ENCODE measurements around the gene GUCY1B1.

Gene GUCY1B1

DNA sequence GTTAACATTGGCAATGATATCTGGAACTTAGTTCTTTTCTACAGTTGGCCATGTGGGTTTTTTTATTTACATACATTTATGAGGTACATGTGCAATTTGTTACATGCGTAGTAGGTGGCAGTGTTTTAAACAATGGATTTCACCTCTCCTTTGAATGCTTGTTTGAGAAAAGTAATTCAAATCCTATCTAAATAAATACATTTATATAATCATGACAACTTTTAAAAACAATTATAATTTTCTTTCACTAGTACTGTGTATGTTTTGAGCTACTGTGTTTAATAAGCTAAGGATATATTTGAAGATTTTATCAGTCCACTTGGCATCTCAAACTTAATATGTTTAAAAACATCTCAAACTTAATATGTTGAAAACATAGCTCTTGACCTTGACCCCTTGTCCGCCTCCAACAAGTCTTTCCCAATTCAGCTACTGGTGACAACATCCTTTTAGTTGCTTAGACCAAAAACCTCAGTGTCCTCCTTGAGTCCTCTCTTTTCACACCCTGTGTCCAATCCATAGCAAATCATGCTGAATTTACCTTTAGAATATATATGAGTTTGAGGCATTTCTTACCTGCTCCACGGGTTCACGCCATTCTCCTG is 14.5 kb downstream of the GUCY1B1 start:
- H3K27ac ChIP-seq = peak overlapping the region; percentile 54
- H3K36me3 ChIP-seq (ENCODE audit: control insufficient read depth, insufficient read depth, low read length) = no peaks in the 10 kb centered on the region
- no peaks in the 10 kb centered on the region for H3K27me3 ChIP-seq (ENCODE audit: control insufficient read depth, insufficient read depth, low read length)
- H3K9ac ChIP-seq = no peak overlapping the region
- TF ChIP-seq, protein P1, sequence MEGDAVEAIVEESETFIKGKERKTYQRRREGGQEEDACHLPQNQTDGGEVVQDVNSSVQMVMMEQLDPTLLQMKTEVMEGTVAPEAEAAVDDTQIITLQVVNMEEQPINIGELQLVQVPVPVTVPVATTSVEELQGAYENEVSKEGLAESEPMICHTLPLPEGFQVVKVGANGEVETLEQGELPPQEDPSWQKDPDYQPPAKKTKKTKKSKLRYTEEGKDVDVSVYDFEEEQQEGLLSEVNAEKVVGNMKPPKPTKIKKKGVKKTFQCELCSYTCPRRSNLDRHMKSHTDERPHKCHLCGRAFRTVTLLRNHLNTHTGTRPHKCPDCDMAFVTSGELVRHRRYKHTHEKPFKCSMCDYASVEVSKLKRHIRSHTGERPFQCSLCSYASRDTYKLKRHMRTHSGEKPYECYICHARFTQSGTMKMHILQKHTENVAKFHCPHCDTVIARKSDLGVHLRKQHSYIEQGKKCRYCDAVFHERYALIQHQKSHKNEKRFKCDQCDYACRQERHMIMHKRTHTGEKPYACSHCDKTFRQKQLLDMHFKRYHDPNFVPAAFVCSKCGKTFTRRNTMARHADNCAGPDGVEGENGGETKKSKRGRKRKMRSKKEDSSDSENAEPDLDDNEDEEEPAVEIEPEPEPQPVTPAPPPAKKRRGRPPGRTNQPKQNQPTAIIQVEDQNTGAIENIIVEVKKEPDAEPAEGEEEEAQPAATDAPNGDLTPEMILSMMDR (IDR thresholded peaks at IDR 0.05) = no peak
- H3K79me2 ChIP-seq = no peaks in the 10 kb centered on the region
- no peak overlapping the region for H2AFZ ChIP-seq
- peaks cover 5% of the 10 kb centered on the region for H3K4me1 ChIP-seq
- H3K4me3 ChIP-seq (ENCODE audit: low read depth, low read length) = no peak overlapping the region
- H3K9me3 ChIP-seq (ENCODE audit: control insufficient read depth, low read length) = no peaks in the 10 kb centered on the region
- no peak overlapping the region for H3K4me2 ChIP-seq (ENCODE audit: low read length)

DNA sequence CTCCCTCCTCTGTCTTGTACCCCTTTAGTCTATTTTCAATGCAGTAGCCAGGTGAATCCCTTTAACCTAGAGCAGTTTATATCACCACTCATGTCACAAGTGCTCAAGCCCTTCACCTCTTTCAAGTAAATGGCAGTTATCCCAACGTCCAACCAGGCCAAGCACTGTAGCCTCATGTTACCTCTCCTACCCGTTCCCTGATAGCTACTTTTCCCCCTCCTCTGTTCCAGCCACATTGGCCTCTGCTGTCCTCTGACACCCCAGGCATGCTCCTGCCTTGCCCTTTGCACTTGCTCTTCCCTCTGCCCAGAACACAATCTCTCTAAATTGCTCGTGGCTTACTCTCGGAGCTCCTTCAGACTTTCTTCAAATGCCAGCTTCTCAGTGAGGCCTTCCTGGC is 15.2 kb downstream of the GUCY1B1 start:
- no peak overlapping the region for H3K4me3 ChIP-seq (ENCODE audit: low read depth, low read length)
- no peak overlapping the region for H2AFZ ChIP-seq
- H3K27ac ChIP-seq = peak overlapping the region; percentile 54
- H3K27me3 ChIP-seq (ENCODE audit: control insufficient read depth, insufficient read depth, low read length) = no peaks in the 10 kb centered on the region
- TF ChIP-seq, protein P1 (IDR thresholded peaks at IDR 0.05) = no peak
- no peaks in the 10 kb centered on the region for H3K79me2 ChIP-seq
- no peaks in the 10 kb centered on the region for H3K36me3 ChIP-seq (ENCODE audit: control insufficient read depth, insufficient read depth, low read length)
- no peak overlapping the region for H3K9ac ChIP-seq
- H3K4me2 ChIP-seq (ENCODE audit: low read length) = no peak overlapping the region
- H3K4me1 ChIP-seq = peaks cover 7% of the 10 kb centered on the region
- no peaks in the 10 kb centered on the region for H3K9me3 ChIP-seq (ENCODE audit: control insufficient read depth, low read length)

DNA sequence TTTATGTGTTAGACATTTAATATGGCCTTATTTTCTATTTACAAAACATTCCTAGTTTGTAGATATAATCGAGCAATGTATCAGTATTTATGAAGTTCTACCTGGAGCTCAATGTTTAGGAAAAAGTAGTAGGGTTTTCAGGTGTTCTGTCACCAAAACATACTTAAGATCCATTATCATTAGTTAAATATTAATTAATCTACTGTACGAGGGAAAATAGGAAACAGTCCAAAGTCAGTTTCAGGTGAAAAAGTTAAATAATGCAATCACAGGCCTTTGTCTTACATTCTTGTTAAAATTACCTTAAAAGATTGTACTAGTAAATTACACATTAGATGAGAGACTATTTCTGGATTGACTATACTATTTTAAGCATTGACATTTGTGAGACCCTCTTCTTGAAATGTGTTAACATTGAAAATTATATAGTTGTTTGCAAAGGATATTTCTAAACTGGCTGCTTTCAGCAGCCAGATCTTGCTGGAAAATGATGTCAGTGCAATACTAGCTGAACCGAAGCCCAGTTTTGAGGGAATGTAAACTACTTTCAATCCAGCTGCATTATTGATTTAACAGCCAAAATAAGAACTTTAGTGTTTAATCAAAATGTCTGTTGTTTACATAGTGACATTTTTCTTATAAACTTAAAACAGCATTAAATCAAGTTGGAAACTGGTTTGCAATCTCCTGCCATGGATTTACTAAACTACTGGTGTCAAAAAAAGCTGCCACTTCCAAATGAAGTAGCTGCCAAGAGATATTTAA is 19.3 kb downstream of the GUCY1B1 start:
- H3K79me2 ChIP-seq = no peaks in the 10 kb centered on the region
- peak overlapping the region; percentile 72 for H3K27ac ChIP-seq
- TF ChIP-seq, protein P1 (IDR thresholded peaks at IDR 0.05) = no peak
- H3K27me3 ChIP-seq (ENCODE audit: control insufficient read depth, insufficient read depth, low read length) = no peaks in the 10 kb centered on the region
- H3K9me3 ChIP-seq (ENCODE audit: control insufficient read depth, low read length) = no peaks in the 10 kb centered on the region
- H3K9ac ChIP-seq = no peak overlapping the region
- H3K36me3 ChIP-seq (ENCODE audit: control insufficient read depth, insufficient read depth, low read length) = no peaks in the 10 kb centered on the region
- H3K4me3 ChIP-seq (ENCODE audit: low read depth, low read length) = no peak overlapping the region
- no peak overlapping the region for H2AFZ ChIP-seq
- peaks cover 6% of the 10 kb centered on the region for H3K4me1 ChIP-seq
- H3K4me2 ChIP-seq (ENCODE audit: low read length) = peak overlapping the region; percentile 20

DNA sequence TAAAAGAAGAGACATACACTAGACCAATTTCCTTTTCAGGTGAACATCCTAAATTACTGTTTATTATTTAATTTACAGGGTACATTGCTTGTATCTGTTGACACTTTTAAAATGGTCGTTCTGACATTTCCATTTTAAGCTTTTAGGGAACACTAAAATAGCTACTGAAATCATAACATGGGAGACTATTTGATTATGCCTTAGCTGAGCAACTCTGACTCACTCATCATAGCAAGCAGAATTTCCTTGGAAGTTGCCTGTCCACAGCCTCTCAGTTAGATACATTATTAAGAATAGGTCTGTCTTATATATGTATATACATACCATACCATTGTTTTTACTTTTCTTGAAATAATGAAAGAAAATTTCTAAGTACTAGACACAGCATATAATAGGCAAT is 22.0 kb downstream of the GUCY1B1 start:
- no peaks in the 10 kb centered on the region for H3K9me3 ChIP-seq (ENCODE audit: control insufficient read depth, low read length)
- no peak overlapping the region for H3K4me2 ChIP-seq (ENCODE audit: low read length)
- H2AFZ ChIP-seq = no peak overlapping the region
- no peaks in the 10 kb centered on the region for H3K79me2 ChIP-seq
- H3K4me3 ChIP-seq (ENCODE audit: low read depth, low read length) = no peak overlapping the region
- no peaks in the 10 kb centered on the region for H3K27me3 ChIP-seq (ENCODE audit: control insufficient read depth, insufficient read depth, low read length)
- H3K27ac ChIP-seq = no peak overlapping the region
- no peak overlapping the region for H3K9ac ChIP-seq
- TF ChIP-seq, protein P1 (IDR thresholded peaks at IDR 0.05) = no peak
- H3K4me1 ChIP-seq = peaks cover 6% of the 10 kb centered on the region
- no peaks in the 10 kb centered on the region for H3K36me3 ChIP-seq (ENCODE audit: control insufficient read depth, insufficient read depth, low read length)

All from parathyroid adenoma (tissue), 2 donors.